ENCODE data around the gene SLMAP.

The SLMAP gene

DNA sequence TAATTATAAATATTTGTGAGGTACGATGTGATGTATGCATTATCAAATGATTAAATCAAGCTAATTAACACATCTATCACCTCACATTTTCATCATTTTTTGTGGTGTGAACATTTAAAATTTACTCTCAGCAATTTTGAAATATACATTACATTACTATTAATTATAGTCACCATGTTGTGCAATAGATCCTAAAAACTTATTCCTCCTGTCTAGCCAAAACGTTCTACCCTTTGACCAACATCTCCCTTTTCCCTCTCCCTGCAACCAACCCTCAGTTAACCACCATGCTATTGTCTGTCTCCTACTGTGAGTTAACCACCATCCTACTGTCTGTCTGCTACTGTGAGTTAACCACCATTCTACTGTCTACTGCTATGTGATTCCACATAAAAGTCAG lies 20.7 kb upstream of the SLMAP start:
- no peak for DNase-seq (ENCODE audit: low read depth in 1 of 2, low spot score in 1 of 2)
- Histone ChIP-seq H3K4me3 (replicated peaks; ENCODE audit: insufficient read depth, low read length) (no peak overlapping the region), H3K27ac (replicated peaks) (no peak overlapping the region), H3K27me3 (ENCODE audit: insufficient read depth, poor library complexity, severe bottlenecking) (no peaks in the 10 kb centered on the region)
- no peak for TF ChIP-seq POLR2AphosphoS5 (IDR thresholded peaks at IDR 0.05; ENCODE audit: low read depth)
- TF ChIP-seq, protein P1, sequence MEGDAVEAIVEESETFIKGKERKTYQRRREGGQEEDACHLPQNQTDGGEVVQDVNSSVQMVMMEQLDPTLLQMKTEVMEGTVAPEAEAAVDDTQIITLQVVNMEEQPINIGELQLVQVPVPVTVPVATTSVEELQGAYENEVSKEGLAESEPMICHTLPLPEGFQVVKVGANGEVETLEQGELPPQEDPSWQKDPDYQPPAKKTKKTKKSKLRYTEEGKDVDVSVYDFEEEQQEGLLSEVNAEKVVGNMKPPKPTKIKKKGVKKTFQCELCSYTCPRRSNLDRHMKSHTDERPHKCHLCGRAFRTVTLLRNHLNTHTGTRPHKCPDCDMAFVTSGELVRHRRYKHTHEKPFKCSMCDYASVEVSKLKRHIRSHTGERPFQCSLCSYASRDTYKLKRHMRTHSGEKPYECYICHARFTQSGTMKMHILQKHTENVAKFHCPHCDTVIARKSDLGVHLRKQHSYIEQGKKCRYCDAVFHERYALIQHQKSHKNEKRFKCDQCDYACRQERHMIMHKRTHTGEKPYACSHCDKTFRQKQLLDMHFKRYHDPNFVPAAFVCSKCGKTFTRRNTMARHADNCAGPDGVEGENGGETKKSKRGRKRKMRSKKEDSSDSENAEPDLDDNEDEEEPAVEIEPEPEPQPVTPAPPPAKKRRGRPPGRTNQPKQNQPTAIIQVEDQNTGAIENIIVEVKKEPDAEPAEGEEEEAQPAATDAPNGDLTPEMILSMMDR (IDR thresholded peaks at IDR 0.05; ENCODE audit: insufficient read depth, low read length), result no peak

- no peak for TF ChIP-seq POLR2AphosphoS5 (IDR thresholded peaks at IDR 0.05; ENCODE audit: low read depth)
- TF ChIP-seq GABPA (IDR thresholded peaks at IDR 0.05; ENCODE audit: low read depth), result no peak
- TF ChIP-seq, protein P2, sequence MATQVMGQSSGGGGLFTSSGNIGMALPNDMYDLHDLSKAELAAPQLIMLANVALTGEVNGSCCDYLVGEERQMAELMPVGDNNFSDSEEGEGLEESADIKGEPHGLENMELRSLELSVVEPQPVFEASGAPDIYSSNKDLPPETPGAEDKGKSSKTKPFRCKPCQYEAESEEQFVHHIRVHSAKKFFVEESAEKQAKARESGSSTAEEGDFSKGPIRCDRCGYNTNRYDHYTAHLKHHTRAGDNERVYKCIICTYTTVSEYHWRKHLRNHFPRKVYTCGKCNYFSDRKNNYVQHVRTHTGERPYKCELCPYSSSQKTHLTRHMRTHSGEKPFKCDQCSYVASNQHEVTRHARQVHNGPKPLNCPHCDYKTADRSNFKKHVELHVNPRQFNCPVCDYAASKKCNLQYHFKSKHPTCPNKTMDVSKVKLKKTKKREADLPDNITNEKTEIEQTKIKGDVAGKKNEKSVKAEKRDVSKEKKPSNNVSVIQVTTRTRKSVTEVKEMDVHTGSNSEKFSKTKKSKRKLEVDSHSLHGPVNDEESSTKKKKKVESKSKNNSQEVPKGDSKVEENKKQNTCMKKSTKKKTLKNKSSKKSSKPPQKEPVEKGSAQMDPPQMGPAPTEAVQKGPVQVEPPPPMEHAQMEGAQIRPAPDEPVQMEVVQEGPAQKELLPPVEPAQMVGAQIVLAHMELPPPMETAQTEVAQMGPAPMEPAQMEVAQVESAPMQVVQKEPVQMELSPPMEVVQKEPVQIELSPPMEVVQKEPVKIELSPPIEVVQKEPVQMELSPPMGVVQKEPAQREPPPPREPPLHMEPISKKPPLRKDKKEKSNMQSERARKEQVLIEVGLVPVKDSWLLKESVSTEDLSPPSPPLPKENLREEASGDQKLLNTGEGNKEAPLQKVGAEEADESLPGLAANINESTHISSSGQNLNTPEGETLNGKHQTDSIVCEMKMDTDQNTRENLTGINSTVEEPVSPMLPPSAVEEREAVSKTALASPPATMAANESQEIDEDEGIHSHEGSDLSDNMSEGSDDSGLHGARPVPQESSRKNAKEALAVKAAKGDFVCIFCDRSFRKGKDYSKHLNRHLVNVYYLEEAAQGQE (IDR thresholded peaks at IDR 0.05; ENCODE audit: insufficient replicate concordance, low read depth), result no peak
- TF ChIP-seq, protein P1 (IDR thresholded peaks at IDR 0.05; ENCODE audit: insufficient read depth, low read length), result no peak
- no peak for TF ChIP-seq SPI1 (IDR thresholded peaks at IDR 0.05; ENCODE audit: borderline replicate concordance, low read depth)
- no peak for DNase-seq (ENCODE audit: low read depth in 1 of 2, low spot score in 1 of 2)
- Histone ChIP-seq H3K27me3 (ENCODE audit: insufficient read depth, poor library complexity, severe bottlenecking) (no peaks in the 10 kb centered on the region), H3K4me3 (replicated peaks; ENCODE audit: insufficient read depth, low read length) (no peak overlapping the region), H3K27ac (replicated peaks) (no peak overlapping the region)
Observed at GRCh38 chr3:57737840-57738239, 18.3 kb upstream of the SLMAP start.

- TF ChIP-seq SPI1 (IDR thresholded peaks at IDR 0.05; ENCODE audit: borderline replicate concordance, low read depth), result no peak
- TF ChIP-seq GABPA (IDR thresholded peaks at IDR 0.05; ENCODE audit: low read depth), result no peak
- TF ChIP-seq, protein P2 (IDR thresholded peaks at IDR 0.05; ENCODE audit: insufficient replicate concordance, low read depth), result no peak
- TF ChIP-seq POLR2AphosphoS5 (IDR thresholded peaks at IDR 0.05; ENCODE audit: low read depth), result no peak
- TF ChIP-seq, protein P1 (IDR thresholded peaks at IDR 0.05; ENCODE audit: insufficient read depth, low read length), result no peak
- no peak overlapping the region for H3K27ac ChIP-seq (replicated peaks)
- no peaks in the 10 kb centered on the region for H3K27me3 ChIP-seq (ENCODE audit: insufficient read depth, poor library complexity, severe bottlenecking)
- H3K4me3 ChIP-seq (replicated peaks; ENCODE audit: insufficient read depth, low read length), result no peak overlapping the region
- no peak for DNase-seq (ENCODE audit: low read depth in 1 of 2, low spot score in 1 of 2)
Observed at GRCh38 chr3:57738391-57738790, 17.7 kb upstream of the SLMAP start.

DNA sequence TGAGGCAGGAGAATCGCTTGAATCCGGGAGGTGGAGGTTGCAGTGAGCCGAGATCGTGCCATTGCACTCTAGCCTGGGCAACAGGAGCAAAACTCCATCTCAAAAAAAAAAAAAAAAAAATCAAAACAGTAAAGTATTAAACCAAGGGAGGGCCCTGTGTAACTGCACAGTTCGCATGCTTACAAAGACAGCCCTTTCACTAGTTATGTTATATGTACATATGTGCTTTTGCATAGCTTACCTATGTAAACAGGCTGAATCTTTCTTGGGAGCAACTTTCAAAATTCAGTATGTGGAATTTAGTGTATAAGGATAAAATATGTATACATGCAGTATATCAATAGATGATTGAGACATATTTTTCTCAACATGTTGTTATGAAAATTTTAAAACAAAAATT lies 16.1 kb upstream of the SLMAP start:
- DNase-seq (ENCODE audit: low read depth in 1 of 2, low spot score in 1 of 2), result no peak
- TF ChIP-seq SPI1 (IDR thresholded peaks at IDR 0.05; ENCODE audit: borderline replicate concordance, low read depth) (no peak), GABPA (IDR thresholded peaks at IDR 0.05; ENCODE audit: low read depth) (no peak), POLR2AphosphoS5 (IDR thresholded peaks at IDR 0.05; ENCODE audit: low read depth) (no peak)
- TF ChIP-seq, protein P2 (IDR thresholded peaks at IDR 0.05; ENCODE audit: insufficient replicate concordance, low read depth), result no peak
- TF ChIP-seq, protein P1 (IDR thresholded peaks at IDR 0.05; ENCODE audit: insufficient read depth, low read length), result no peak
- Histone ChIP-seq H3K27me3 (ENCODE audit: insufficient read depth, poor library complexity, severe bottlenecking) (no peaks in the 10 kb centered on the region), H3K27ac (replicated peaks) (no peak overlapping the region), H3K4me3 (replicated peaks; ENCODE audit: insufficient read depth, low read length) (no peak overlapping the region)

All from HL-60 (cell line).